UCSD-AML1 (cell line): Measurements from ENCODE around the gene PTPRN2.
"Not testable (repeated sequence)": the region's sequence is repeated elsewhere in the genome, so short reads cannot be mapped to it uniquely, and the experiment has no call there.

Experiments used
- DNase-seq: peaks from one replicate; lab custom pipeline; 2025; ENCODE audit not compliant: unreplicated experiment; lab: John Stamatoyannopoulos, UW

Gene PTPRN2

DNA sequence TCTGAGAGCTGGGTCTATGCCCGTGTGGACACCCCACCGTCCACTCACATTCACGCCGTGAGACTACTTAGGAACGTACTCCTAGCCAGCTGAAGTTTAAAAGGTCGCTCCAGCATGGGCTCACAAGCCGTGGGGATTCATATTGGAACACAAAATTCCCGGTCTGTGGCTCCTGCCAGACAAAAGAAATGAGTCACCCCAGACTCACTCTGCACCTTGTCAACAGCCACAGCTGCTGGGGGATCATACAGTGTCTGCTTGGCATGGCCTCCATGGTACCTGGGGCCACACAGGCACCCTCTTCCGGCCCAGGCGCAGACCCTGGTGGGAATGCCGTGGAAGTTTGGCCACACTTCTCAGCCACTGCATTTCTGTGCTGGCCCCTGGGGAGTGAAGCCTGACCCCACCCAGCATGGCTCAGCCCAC is 1022.4 kb downstream of the PTPRN2 start:
- DNase-seq = no peak

DNA sequence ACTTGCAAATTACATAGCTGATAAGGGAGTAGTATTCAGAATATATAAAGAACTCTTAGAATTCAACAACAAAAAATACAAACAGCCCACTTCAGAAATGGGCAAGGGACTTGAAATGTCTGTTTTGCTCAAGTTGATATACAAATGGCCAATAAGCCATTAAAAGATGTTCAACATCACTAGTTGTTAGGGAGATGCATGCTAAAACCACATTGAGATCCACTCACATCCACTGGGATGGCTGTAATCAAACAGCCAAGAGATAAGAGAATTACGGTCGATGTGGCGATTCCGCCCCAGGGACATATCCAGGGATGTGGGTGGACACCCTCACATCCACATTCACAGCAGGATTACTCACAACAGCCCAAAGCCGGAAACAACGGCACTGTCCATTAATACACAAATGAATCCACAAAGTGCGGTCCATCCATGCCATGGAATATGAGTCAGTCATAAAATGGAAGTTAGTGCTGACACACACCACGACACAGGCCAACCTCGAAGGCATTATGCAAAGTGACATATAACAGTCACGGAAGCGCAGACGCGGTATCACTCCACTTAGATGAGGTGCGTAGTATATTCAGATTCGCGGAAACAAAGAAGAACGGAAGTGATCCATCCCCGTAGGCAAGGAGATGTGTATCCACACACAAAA is 1023.0 kb downstream of the PTPRN2 start:
- DNase-seq = no peak

DNA sequence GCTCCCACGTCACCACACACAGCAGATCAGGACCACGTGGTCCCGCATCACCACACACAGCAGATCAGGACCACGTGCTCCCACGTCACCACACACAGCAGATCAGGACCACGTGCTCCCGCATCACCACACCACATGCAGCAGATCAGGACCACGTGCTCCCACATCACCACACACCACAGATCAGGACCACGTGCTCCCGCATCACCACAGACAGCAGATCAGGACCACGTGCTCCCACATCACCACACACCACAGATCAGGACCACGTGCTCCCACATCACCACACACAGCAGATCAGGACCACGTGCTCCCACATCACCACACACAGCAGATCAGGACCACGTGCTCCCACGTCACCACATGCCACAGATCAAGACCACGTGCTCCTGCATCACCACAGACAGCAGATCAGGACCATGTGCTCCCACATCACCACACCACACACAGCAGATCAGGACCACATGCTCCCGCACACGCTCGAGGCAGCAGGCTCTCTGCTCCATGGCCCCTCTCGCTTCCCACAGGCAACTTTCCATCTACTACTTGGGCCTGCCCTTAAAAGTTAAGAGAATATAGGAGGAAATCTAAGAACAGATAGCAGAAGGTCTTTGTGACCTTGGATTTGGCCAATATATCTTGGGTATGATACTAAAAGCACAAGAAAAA is 1024.0 kb downstream of the PTPRN2 start:
- not testable (repeated sequence) for DNase-seq

- DNase-seq = not testable (repeated sequence)
These were observed 1024.9 kb downstream of the PTPRN2 start for GRCh38 chr7:157562522-157563398.

GRCh38 chr7:157561816-157562410 is 1025.7 kb downstream of the PTPRN2 start:
- no peak for DNase-seq

DNA sequence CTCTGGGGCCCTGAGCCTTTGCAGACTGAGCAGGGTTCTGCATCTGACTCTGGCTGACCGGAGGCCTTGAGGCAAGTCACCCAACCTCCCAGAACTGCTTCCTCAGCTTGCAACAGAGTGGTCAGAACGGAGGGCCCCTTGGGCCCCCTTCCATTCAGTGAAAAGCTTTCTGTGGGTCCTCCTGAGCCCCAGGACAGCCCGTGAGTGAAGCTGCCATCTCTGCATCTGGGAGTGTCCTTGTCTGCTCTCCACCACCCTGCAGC is 1026.2 kb downstream of the PTPRN2 start:
- no peak for DNase-seq

DNA sequence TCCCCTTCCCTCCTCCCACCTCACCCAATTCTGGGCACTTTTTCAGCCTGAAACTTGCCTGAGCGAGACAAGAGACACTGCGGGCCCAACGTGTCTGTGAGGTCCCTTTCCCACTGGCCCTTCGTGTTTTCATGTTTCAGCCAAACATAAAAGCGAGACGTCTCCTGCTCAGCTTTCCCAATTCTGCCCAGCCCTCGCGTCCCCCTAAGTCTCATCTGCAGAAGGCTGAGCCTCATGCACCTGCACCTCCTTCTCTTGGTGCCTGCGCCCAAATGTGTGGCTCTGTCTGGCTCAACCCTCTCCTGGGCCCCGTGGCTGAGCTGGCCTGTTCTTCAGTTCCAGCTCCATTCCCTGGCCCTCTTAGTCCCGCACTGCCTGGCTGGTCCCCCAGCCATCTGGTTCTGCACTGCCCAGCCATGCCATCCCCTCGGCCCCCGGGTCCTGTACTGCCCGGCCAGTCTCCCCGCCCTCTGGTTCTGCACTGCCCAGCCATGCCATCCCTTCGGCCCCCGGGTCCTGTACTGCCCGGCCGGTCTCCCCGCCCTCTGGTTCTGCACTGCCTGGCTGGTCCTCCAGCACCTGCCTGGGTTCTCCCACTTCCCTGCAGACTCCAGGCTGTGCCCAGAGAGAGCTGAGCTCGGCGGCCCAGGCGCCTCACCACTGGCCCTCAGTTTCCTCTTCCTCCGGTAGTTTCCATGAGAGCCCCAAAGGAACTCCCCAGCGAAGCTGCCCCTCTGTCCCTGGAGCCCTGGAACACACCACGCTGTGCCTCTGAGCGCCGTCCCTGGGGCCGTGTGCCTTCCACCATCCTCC is 1026.7 kb downstream of the PTPRN2 start:
- no peak for DNase-seq

DNA sequence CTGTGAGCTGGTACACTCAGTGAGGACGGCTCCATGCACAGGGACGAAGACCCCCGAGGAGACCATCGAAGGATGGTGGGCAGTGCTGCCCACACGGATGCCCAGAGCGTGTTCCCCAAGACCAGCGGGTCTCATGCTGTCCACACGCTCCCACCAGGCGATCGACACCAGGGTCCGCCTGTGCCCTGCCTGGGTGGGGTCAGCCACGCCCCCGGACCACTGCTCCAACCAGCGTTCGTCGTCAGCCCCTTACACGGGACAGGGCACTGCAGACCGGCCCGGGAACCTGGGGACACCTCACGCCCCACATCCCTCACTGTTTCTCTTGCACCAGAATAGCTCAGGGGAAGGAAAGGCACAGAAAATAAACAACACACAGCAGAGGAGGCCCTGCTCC is 1027.4 kb downstream of the PTPRN2 start:
- DNase-seq = no peak

DNA sequence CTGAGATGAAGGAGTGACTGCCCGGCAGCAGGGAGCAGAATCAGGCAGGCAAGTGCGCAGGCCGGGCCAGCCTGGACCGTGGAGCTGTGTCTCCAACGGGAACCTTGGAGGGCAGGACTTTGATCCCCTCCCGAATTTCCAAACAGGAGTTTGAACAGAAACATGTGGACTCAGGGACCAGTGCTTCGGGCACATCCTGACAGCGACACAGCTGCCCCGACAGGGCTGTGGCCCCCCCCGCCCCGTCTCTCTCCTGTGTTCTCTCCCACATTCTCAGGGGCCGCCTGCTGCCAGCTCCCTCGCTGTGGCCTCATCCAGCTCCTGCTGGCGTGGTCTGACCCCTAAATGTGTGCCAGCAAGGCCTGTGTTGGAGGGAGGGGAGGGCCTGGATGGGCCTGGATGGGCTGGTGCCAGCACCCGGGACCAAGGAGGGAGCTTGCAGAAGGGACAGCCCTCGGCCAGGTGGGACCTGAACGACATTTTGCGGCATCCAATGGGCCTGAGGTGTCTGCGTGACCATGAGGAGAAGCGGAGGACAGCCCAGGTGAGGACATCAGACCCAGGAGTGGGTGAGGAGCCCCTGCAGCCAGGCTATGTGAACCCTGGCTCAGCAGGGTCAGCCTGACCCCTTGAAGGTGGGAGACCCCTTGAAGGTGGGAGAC is 1027.9 kb downstream of the PTPRN2 start:
- no peak for DNase-seq

- no peak for DNase-seq
These were observed 1028.6 kb downstream of the PTPRN2 start for GRCh38 chr7:157558875-157559595.

DNA sequence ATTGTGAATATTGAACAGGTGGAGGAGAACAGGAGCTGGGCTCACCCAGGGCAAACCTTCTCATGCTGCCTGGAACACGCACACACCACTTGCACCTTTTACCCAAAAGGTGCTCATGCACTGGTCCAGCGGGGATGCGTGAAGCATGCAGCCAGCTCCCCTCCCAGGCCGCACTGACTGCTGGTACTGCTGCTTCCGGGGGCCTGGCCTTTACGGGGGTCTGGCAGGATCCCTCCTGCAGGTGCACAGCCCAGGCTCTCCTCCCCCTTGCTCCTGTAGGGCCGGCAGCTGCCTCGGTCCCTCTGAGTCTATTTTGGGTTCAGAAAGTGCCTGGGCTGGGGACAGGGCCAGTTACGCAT is 1029.1 kb downstream of the PTPRN2 start:
- no peak for DNase-seq

- no peak for DNase-seq
These were observed 1029.6 kb downstream of the PTPRN2 start for GRCh38 chr7:157558061-157558460.

DNA sequence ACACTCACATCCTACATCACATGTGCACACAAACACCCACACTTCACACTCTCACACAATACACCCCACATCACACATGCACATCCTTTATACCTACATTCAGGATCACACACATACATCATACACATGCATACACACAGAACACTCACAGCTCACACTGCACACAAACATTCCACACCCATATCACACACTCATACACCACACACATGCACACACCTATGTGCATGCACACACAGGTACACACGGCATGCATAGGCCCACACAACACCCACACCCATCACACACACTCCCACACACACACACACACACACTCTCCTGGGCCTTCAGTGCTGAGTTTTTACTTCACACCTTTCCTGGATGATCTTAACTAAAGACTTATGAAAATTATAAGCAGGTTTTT is 1030.4 kb downstream of the PTPRN2 start:
- DNase-seq = no peak

GRCh38 chr7:157556642-157556944 is 1031.0 kb downstream of the PTPRN2 start:
- no peak for DNase-seq

- DNase-seq = no peak
These were observed 1031.5 kb downstream of the PTPRN2 start for GRCh38 chr7:157555944-157556641.

GRCh38 chr7:157555313-157555712 is 1032.3 kb downstream of the PTPRN2 start:
- DNase-seq = peak; percentile 29

DNA sequence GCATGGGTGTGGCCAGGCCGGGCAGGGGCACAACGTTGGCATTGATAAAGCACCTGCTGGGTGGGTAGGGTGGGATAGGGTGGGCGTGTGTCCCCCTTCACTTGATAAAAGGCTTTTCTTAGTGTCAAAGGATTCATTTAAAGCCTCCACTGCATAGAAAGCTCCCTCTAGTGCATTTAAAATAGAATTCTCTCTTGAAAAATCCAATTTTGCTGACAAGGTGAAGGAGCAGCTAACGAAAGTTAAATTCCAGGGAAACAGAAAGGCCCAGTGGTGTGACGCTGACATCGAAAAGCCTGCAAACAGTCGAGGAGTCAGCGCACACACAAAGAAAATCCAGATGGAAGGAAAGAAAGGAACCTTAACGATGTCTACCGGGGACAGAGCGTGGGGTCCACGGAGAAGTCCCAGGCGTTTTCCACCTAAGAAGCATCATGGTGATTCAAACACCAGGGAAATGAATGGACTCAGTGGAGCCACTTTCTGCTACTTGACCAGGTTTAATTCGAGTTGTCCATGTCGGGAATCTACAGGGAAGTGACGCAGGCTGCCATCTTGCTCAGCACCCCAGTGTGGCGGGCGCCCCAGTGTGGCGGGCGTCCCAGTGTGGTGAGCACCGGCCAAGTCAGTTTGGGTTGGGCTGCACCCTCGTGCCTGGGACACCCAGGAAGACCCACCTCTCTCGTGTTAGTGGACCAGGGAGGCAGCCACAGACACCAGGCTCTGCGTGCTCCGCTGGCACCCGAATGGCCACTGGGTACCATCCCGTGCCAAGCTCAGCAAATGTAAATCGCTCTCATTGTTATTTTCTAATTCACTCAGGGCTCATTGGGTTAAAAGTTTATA is 1033.0 kb downstream of the PTPRN2 start:
- no peak for DNase-seq

- no peak for DNase-seq
These were observed 1034.4 kb downstream of the PTPRN2 start for GRCh38 chr7:157553256-157553655.
